Hematopoietic multipotent progenitor cell treated with erythropoietin and hydrocortisone succinate and interleukin-3 and kit ligand, for 6 days (in vitro differentiated cells): Measurements from ENCODE around the gene PLD1.
"Not testable (repeated sequence)": the region's sequence is repeated elsewhere in the genome, so short reads cannot be mapped to it uniquely, and the experiment has no call there.

Experiments used
- DNase-seq: peaks from one replicate; pipeline ENCODE4 v3.0.0-alpha.2; 2015

The PLD1 gene

GRCh38 chr3:171592786-171593185 lies 217.5 kb downstream of the PLD1 start:
- DNase-seq: no peak

DNA sequence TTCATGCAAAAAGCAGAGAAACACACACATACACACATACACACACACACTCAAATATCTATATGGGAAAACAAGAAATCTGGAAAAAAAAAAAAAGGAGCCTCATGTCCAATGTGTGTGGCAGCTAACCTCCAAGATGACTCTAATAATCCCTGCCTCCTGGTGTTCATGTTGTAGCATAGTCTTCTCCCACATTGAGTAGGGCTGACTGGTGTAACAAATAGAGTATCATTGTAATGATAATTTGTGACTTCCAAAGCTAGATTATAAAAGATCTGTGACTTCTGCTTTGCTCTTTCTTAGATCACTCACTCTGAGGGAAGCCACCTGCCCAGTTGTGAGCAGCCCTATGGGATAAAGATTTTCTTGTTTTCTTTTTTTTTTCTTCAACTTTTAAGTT lies 219.2 kb downstream of the PLD1 start:
- no peak for DNase-seq

DNA sequence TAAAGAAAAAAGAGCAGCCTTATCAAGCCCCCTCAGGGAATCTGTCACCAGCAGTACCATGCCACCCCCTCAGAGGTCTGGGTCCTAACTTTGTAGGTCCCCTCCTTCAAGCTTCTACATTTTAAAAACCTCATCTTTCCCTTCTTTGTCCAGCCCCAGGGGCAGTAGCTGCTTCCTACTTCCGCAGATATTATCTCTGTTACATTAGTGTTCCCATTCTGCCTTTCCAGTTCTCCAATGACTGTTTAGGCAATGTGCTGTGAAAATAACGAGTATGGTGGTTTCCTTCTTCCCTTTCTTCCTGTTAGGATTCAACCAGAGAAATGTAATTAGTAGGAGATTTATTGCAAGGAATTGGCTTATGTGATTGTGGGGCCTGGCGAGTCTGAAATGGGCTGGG lies 224.0 kb downstream of the PLD1 start:
- DNase-seq: no peak

DNA sequence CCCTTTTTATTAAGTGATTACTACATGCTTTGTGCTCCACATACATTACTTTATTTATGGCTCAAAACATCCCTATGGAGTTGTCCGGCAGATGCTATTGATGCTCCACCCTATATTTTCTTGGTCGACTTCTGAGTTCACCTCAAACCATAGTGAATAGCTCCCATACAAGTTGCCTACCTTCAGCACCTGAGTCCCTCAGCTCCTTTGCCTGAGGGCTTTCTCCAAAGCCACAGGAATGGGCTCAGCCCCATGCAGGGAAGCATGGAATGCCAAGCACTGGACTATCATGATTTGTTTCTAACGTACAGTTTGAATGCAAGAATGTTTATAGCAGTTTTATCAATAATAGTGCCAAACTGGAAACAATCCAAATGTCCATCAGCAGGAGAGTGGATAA lies 225.2 kb downstream of the PLD1 start:
- DNase-seq: no peak

DNA sequence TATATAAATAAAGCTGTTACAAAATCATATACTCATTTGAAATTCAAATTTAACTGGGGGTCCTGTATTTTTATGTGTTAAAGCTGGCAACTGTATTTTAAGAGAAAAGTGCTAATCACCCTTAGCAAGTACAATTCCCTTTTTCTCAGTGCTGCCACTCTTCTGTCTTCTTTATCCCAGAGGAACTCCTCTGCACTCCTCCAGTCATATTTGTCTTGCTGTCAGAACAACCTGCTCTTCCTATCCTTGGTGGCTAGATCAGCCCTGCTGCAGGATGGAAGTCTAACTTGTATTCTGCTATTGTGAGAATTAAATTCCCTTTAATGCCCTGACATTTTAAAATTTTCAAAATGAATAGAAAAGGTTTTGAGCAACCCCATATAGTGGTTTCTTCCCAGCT lies 226.2 kb downstream of the PLD1 start:
- no peak for DNase-seq

- DNase-seq: no peak
Observed at GRCh38 chr3:171574556-171575240, 235.6 kb downstream of the PLD1 start.

- DNase-seq: peak; percentile 17
Observed at GRCh38 chr3:171569571-171570132, 240.6 kb downstream of the PLD1 start.

DNA sequence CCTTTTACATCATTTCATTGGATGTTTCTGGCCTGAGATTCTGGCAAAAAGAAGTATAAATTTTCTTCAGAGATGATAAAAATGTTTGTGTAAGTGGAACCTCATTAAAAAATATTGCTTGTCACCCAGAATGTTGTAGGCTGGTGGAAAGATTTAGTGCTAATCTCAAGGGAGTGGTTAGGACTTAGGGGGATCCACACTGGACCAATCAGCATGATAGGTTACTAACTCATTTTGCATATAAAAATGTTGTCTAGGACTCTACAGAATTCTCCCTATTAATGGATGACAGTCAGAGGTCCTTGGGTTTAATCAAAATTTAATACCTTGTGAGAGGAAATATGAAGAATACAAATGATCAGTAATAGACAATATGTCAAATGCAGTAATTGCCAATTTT lies 241.5 kb downstream of the PLD1 start:
- DNase-seq: no peak

GRCh38 chr3:171566803-171567422 lies 243.4 kb downstream of the PLD1 start:
- peak; percentile 80 for DNase-seq

- DNase-seq: peak; percentile 17
Observed at GRCh38 chr3:171565481-171566058, 244.7 kb downstream of the PLD1 start.

DNA sequence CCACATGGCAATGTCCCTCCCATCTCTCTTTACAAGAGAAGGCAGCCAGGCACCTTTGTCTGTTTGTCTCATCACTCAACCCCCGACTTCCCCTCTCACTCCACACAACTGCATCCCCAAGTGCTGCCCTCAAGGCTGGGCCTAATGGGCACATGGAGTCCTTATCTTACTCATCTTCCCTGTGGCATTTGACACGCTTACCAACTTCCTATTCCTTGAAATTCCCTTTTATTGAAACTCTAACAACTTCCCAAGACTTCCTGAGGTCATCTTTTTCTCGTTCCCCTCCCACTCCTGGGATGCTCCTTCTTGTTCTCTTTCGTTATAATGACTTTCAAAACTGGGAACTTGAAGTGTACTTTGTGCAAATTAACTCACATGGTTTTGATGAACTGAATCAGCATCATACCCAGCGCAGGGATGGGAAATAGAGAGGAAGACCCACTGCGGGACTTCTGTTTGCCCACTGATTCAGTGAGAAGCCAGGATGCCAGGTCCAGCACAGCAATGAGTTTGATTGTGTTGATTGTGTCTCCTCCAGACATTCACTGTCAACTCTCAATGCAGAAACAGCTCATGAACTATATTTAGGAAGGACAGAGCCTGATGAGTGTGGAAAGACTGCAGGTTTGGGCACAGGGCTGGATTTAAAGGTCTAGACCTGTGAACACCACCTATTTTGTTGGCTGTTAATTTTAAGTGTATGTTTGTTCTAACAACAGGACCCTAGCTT lies 245.4 kb downstream of the PLD1 start:
- no peak for DNase-seq

DNA sequence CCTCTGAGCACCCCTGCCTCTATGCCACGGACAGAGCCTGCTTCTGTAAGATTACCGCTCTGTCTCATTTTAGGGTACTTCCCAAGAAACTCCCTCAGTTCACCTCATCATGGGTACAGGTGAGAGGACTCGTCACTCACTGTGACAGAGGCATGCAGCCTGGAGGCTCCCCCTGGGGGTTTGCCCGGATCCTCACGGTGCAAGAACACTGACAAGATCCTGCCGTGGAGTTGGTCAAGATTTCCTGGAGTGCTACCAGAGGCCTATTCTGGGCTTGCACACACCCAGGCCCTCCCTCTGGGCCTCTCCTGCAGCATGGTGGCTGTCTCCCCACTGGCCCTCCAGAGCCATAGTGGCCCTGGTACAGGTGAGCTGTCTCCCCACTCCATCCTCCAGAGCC lies 247.0 kb downstream of the PLD1 start:
- DNase-seq: no peak

GRCh38 chr3:171562459-171562858 lies 247.8 kb downstream of the PLD1 start:
- not testable (repeated sequence) for DNase-seq

GRCh38 chr3:171561596-171562323 lies 248.5 kb downstream of the PLD1 start:
- DNase-seq: no peak

- DNase-seq: no peak
Observed at GRCh38 chr3:171559586-171559985, 250.7 kb downstream of the PLD1 start.

GRCh38 chr3:171558188-171558696 lies 252.0 kb downstream of the PLD1 start:
- no peak for DNase-seq

DNA sequence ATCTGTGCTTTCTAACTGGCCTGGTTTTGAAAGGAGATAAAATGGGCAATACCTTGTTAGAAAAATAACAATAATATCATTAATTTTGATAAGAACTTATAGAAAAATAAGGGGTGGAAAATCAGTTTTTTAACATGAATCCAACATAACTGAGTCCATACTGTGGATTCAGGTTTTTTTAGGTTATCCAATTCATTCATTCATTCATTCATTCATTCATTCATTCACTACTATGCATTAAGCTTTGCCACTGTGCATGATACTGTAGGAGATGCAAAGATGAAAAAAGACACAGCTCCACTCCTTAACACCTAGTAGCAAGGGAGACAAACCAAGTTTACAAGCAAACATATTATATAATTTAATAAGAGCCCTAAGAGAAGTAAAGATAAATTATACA lies 253.1 kb downstream of the PLD1 start:
- no peak for DNase-seq

- no peak for DNase-seq
Observed at GRCh38 chr3:171556574-171557145, 253.6 kb downstream of the PLD1 start.

GRCh38 chr3:171556148-171556547 lies 254.1 kb downstream of the PLD1 start:
- DNase-seq: peak; percentile 33

- DNase-seq: peak; percentile 47
Observed at GRCh38 chr3:171553086-171553485, 257.2 kb downstream of the PLD1 start.

GRCh38 chr3:171552531-171552930 lies 257.8 kb downstream of the PLD1 start:
- no peak for DNase-seq

DNA sequence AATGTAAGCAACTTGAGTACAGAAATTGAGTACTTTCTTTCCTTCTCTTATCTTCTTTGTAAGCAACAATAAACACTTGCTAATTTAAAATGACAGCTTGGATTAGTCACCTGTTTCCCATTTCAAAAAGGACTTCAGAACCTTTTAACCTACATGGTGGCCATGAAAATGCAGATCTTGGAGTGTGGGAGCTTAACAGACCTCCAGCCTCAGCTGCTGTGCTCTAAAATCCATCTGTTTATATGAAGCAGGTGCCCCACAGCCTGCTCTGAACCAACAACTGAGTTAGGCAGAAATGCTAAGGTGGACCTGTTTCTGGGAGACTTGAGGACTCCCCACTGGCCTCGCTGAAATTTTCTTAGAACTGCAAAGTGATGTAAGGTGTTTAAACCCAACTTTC lies 259.0 kb downstream of the PLD1 start:
- no peak for DNase-seq
